ENCODE results near the gene DNAH8.

The DNAH8 gene

GRCh38 chr6:39043776-39044175 lies 328.7 kb downstream of the DNAH8 start:
- Histone ChIP-seq H3K9me3 (ENCODE audit: insufficient read depth, low read length) (0 out of 2 replicates have a peak, but pooled peaks cover 8% of the 10 kb centered on the region), H3K9ac (ENCODE audit: low read length) (no peak overlapping the region), H4K20me1 (ENCODE audit: insufficient read depth, low read length) (no peaks in the 10 kb centered on the region), H3K27ac (ENCODE audit: low read length) (no peak overlapping the region), H3K4me3 (ENCODE audit: low read length) (no peak overlapping the region), H3K4me2 (ENCODE audit: low read length) (no peak overlapping the region), H2AFZ (ENCODE audit: low read depth, low read length) (no peak overlapping the region), H3K4me1 (ENCODE audit: low read length) (peaks cover 20% of the 10 kb centered on the region), H3K27me3 (ENCODE audit: low read depth, low read length) (peaks cover 28% of the 10 kb centered on the region), H3K79me2 (ENCODE audit: low read length) (no peaks in the 10 kb centered on the region), H3K36me3 (replicated peaks; ENCODE audit: low read depth, low read length) (peaks cover 5% of the 10 kb centered on the region)
- TF ChIP-seq EZH2phosphoT487 (IDR thresholded peaks at IDR 0.05; ENCODE audit: low read depth) (no peak), CTCF (IDR thresholded peaks at IDR 0.05; ENCODE audit: low read depth, low read length) (no peak)

GRCh38 chr6:39044181-39044580 lies 329.1 kb downstream of the DNAH8 start:
- Histone ChIP-seq H3K79me2 (ENCODE audit: low read length) (no peaks in the 10 kb centered on the region), H2AFZ (ENCODE audit: low read depth, low read length) (no peak overlapping the region), H3K9me3 (ENCODE audit: insufficient read depth, low read length) (0 out of 2 replicates have a peak, but pooled peaks cover 8% of the 10 kb centered on the region), H3K4me2 (ENCODE audit: low read length) (no peak overlapping the region), H3K36me3 (replicated peaks; ENCODE audit: low read depth, low read length) (peaks cover 5% of the 10 kb centered on the region), H3K4me1 (ENCODE audit: low read length) (peaks cover 20% of the 10 kb centered on the region), H4K20me1 (ENCODE audit: insufficient read depth, low read length) (no peaks in the 10 kb centered on the region), H3K9ac (ENCODE audit: low read length) (no peak overlapping the region), H3K27me3 (ENCODE audit: low read depth, low read length) (peaks cover 25% of the 10 kb centered on the region), H3K27ac (ENCODE audit: low read length) (no peak overlapping the region), H3K4me3 (ENCODE audit: low read length) (no peak overlapping the region)
- TF ChIP-seq EZH2phosphoT487 (IDR thresholded peaks at IDR 0.05; ENCODE audit: low read depth) (no peak), CTCF (IDR thresholded peaks at IDR 0.05; ENCODE audit: low read depth, low read length) (no peak)

- Histone ChIP-seq H3K36me3 (replicated peaks; ENCODE audit: low read depth, low read length) (no peaks in the 10 kb centered on the region), H2AFZ (ENCODE audit: low read depth, low read length) (no peak overlapping the region), H3K4me2 (ENCODE audit: low read length) (no peak overlapping the region), H3K4me1 (ENCODE audit: low read length) (no peaks in the 10 kb centered on the region), H3K79me2 (ENCODE audit: low read length) (no peaks in the 10 kb centered on the region), H4K20me1 (ENCODE audit: insufficient read depth, low read length) (0 out of 2 replicates have a peak, but pooled peaks cover 3% of the 10 kb centered on the region), H3K4me3 (ENCODE audit: low read length) (no peak overlapping the region), H3K27ac (ENCODE audit: low read length) (no peak overlapping the region), H3K9me3 (ENCODE audit: insufficient read depth, low read length) (no peaks in the 10 kb centered on the region), H3K27me3 (ENCODE audit: low read depth, low read length) (peaks cover 34% of the 10 kb centered on the region), H3K9ac (ENCODE audit: low read length) (no peak overlapping the region)
- TF ChIP-seq EZH2phosphoT487 (IDR thresholded peaks at IDR 0.05; ENCODE audit: low read depth), result no peak
- TF ChIP-seq CTCF (IDR thresholded peaks at IDR 0.05; ENCODE audit: low read depth, low read length), result no peak
Observed at GRCh38 chr6:39047434-39048327, 332.6 kb downstream of the DNAH8 start.

- no peaks in the 10 kb centered on the region for H3K79me2 ChIP-seq (ENCODE audit: low read length)
- H4K20me1 ChIP-seq (ENCODE audit: insufficient read depth, low read length), result 0 out of 2 replicates have a peak, but pooled peaks cover 3% of the 10 kb centered on the region
- no peaks in the 10 kb centered on the region for H3K4me1 ChIP-seq (ENCODE audit: low read length)
- H3K27ac ChIP-seq (ENCODE audit: low read length), result no peak within 1 kb of the TSS
- H3K9me3 ChIP-seq (ENCODE audit: insufficient read depth, low read length), result no peaks in the 10 kb centered on the region
- H3K4me3 ChIP-seq (ENCODE audit: low read length), result no peak within 1 kb of the TSS
- TF ChIP-seq EZH2phosphoT487 (IDR thresholded peaks at IDR 0.05; ENCODE audit: low read depth), result no peak
- peaks cover 42% of the 10 kb centered on the region for H3K27me3 ChIP-seq (ENCODE audit: low read depth, low read length)
- H3K9ac ChIP-seq (ENCODE audit: low read length), result no peak within 1 kb of the TSS
- no peak within 1 kb of the TSS for H2AFZ ChIP-seq (ENCODE audit: low read depth, low read length)
- H3K4me2 ChIP-seq (ENCODE audit: low read length), result no peak within 1 kb of the TSS
- no peaks in the 10 kb centered on the region for H3K36me3 ChIP-seq (replicated peaks; ENCODE audit: low read depth, low read length)
Observed at GRCh38 chr6:39048481-39049399, 333.6 kb downstream of the DNAH8 start, which contains the start of gene GLP1R. GLP1R (plus strand) TSS chr6:39048781; CDS start chr6:39048841, 60 bp downstream.

All from OCI-LY3 (cell line).